ENCODE measurements around the gene CFH. TPM values are rescaled to one million over a fixed set of nuclear protein-coding genes. Genes with fewer than 3 reads are reported as not detected.
"Not testable (repeated sequence)": the region's sequence is repeated elsewhere in the genome, so short reads cannot be mapped to it uniquely, and the experiment has no call there.

The CFH gene
- polyA plus RNA-seq = 10 to 100 TPM in 2 of 3 donors, 1 to 10 TPM in 1; 6.4 to 37.7 (median 31.3) TPM

DNA sequence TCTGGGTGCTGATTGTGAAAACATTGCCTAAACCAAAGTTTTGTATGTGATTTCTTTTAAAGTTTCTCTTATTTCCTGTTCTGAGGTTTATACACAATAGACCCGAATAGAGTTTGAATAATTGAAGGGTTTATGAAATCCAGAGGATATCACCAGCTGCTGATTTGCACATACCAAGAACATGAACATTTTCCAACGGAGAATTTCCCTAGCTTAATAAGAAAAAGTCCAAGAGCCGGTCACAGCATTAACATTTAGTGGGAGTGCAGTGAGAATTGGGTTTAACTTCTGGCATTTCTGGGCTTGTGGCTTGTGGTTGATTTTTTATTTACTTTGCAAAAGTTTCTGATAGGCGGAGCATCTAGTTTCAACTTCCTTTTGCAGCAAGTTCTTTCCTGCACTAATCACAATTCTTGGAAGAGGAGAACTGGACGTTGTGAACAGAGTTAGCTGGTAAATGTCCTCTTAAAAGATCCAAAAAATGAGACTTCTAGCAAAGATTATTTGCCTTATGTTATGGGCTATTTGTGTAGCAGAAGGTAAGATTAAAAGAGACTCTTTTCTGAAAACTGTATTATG lies at the start of gene CFH:
Gene CFH, plus strand, starts transcription at position 407 of the 579 bp plus-strand sequence. Its CDS starts 75 bp downstream, at position 482.
- no peak within 1 kb of the TSS for H3K27ac ChIP-seq (ENCODE audit: low read depth, low read length)
- whole genome bisulfite sequencing, 3 donors = 2 to 28% (median 4%) methylated on average over 5 of the region's 5 CpGs

DNA sequence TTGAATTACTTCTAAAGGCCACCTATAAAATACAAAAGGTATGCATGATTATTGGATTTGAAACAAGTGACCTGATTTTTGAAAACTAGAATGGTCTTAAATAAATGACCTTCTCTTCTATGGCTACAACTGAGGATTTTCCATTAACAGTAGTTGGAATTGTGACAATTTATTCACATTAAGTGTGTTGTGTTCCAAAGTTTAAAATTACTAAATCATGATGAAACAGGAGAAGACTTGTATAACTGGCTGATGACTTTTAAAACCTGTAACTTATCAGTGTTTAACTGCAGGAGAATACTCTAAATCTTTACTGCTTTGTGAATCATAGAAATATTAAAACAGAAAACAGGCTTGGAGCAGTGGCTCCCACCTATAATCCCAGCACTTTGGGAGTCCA lies 48.2 kb upstream of the CFH start:
- H3K27ac ChIP-seq (ENCODE audit: low read depth, low read length) = no peak overlapping the region

DNA sequence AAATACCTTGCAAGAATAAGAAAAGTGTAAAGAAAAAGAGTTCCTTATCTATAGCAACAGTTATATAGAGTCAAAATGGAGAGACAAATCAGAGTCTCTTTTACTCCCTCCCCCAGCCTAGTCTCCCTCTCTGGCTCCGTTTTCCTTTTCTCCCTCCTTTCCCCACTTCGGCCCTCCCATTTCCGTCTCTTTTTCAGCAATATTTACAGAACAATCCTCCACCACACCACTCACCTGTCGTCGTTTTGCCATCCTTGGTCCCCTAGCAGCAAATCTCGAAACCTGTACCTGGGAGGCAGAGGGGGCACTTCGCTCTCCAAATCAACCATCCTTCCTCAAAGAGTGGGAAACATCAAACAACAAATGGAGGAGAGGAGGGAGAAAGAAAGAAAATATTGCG lies 43.9 kb upstream of the CFH start:
- H3K27ac ChIP-seq (ENCODE audit: low read depth, low read length) = peak overlapping the region; percentile 9
- 1 to 2% (median 1%) methylated on average over 8 of the region's 8 CpGs for WGBS, 3 donors

DNA sequence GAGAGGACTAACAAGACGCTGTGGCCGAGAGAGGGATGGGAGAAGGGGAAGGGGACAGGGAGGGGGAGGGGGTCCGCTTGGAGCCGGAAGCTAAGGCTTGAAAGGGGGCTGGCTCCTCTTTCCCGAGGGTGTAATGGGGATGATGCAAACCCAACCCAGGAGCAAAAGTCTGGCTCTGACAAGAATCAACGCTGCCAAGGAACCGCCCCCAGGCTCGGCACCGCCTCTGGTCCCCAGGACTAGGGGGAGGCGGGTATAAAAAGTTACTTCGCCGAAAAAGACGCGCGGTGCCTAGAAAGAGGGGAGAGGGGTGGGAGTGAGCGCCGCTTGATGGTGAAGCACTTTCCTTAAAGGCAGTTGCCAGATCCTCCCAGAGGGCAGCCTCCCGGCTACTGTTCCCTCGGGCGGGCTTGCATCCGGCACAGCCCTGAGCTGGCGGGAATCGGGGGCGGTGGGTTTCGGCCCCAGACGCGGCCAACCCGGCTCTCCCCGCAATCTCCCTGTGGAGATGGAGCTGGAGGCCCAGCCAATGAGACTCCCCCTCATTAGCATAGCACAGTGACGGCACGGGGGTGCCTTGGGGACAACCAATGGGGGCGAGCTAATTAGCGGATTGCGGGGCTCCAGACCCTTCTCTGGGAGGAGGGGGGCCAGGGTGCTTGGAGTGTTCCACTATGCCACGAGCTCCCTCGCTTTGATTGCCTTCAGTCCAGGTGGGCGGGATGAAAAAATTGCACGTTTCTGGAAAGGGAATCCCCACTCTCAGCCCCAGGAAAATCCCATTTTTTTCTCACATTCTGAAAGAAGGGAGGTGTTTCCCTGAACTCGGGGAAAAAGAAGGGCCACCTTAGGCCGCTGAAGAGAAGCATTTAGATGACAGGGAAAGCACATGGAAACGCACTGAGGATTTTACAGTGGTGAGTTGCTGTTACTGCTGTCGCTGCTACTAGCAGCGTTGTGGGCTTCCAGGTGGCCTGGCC lies 43.2 kb upstream of the CFH start, which contains the start of gene KCNT2:
Gene KCNT2, minus strand, starts transcription at position 51 of the 980 bp plus-strand sequence. CDS start 131 bp downstream, outside the sequence.
- peak within 1 kb of the TSS; percentile 9 for H3K27ac ChIP-seq (ENCODE audit: low read depth, low read length)
- WGBS, 3 donors = 1 to 2% (median 1%) methylated on average over 43 of the region's 43 CpGs

DNA sequence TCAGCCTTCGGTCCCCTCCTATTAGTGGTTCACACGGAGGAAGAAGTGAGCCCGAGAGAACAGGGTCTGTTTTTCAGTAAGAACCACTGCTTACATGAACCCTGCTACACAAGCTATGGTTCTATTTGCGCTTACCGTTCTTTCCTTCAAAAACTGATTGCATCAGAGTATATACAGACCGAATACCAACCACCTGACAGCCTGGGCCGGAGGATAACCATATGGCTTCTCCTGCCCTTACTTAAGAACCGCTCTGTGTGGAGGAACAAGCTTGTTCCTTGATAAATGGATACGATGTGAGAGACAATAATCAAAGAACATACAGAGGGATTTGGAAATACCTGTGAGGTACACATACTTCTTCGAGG lies 42.5 kb upstream of the CFH start:
- 34 to 41% (median 35%) methylated on average over 10 of the region's 10 CpGs for WGBS, 3 donors
- H3K27ac ChIP-seq (ENCODE audit: low read depth, low read length) = no peak overlapping the region

DNA sequence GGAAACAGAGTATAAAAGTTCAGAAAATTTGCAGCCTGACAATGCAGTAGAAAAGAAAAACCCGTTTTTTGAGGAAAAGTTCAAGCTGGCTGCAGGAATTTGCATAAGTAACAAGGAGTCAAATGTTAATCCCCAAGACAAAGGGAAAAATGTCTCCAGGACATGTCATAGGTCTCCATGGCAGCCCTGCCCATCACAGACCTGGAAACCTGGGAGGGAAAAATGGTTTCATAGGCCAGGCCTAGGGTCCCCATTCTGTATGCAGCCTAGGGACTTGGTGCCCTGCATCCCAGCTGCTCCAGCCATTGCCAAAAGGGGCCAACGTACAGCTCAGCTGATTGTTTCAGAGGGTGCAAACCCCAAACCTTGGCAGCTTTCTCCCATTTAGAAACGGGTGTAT lies 40.0 kb upstream of the CFH start:
- 75 to 82% (median 78%) methylated on average over 3 of the region's 3 CpGs for WGBS, 3 donors
- no peak overlapping the region for H3K27ac ChIP-seq (ENCODE audit: low read depth, low read length)

DNA sequence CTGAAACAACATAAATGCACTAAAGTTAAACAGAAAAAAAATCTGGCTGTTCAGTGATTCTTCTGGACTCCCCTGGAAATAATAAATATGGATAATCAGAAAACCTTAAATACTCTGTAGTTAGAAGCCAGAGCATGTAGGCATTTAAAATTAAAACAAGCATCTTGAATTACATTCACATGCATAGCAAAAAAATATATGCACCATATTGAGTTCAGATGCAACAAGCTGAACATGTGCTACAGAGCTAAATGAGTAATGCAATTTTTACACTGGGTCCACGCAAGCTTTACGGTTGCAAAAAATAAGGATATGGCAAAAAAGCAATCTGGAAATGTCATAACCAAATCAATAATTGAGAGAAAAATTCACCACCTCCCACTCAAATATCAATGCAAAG lies 32.1 kb upstream of the CFH start:
- H3K27ac ChIP-seq (ENCODE audit: low read depth, low read length) = no peak overlapping the region
- WGBS, 3 donors = 63 to 99% (median 95%) methylated on average over 2 of the region's 2 CpGs

DNA sequence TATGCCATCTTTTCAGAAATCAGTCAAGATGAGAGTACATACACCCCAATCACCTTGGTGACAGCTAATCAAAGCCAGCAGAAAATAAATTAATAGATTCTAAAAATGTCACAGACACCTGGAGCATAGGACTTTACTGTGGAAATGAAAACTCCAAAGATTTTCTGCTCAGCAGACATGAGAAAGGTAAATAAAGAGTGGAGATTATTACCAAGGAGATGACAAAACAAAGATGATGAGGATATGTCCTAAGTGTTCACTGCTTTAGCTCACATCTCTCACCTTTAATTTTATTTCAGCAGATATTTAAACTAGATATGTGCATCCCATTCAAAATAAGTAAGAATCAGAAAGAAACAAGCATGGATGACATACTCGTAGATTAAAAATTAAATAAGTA lies 28.8 kb upstream of the CFH start:
- WGBS, 3 donors = 67 to 93% (median 91%) methylated on average over 1 of the region's 1 CpG
- no peak overlapping the region for H3K27ac ChIP-seq (ENCODE audit: low read depth, low read length)

DNA sequence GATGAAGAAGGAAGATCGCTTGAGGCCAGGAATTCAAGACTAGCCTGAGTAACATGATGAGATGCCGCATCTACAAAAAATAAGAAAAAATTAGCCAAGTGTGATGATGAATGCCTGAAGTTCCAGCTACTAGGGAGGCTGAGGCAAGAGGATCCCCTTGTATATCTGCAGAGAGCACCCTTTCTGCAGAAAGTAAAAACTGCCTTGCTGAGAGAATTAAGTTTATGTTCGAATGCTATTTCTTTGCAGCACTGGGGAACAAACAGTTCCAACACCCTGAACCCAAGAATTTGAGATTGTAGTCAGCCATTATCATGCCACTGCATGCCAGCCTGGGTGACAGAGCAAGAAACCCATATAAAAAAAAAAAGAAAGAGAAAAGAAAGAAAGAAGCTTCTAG lies 23.0 kb upstream of the CFH start:
- H3K27ac ChIP-seq (ENCODE audit: low read depth, low read length) = no peak overlapping the region
- 91 to 96% (median 95%) methylated on average over 3 of the region's 3 CpGs for WGBS, 3 donors

DNA sequence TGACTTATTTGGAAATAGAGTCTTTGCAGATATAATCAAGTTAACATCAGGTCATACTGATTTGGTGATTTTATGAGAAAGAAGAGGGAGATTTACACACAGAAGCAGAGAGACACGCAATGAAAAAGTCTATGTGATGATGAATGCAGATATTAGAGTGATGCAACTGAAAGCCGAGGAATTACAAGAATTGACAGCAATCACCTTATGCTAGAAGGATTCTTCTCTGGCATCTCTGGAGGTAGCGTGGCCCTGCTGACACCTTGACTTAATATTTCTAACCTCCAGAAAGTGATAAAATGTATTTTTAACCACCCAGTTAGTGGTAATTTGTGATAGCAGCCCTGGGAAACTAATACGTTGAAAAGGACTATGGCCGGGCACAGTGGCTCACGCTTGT lies 14.2 kb upstream of the CFH start:
- no peak overlapping the region for H3K27ac ChIP-seq (ENCODE audit: low read depth, low read length)
- 91 to 95% (median 94%) methylated on average over 6 of the region's 6 CpGs for WGBS, 3 donors

DNA sequence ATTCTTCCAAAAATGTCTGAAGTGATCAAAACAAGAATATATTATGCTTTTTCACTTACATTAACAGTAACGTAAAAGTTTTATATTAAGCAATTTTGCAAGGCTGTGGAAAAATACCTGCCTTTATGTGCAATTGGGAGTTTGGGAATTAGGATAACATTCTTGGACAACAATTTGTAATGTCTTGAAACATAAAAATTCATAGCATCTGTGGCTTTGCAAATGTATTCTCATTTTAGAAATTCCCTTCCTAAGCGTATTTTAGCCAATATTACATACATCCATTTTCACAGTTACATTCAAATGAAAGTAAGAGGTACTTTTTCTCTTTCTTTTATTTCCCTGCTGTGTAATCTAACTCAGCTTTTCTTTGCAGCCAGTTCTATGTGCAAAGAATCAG lies 13.4 kb upstream of the CFH start:
- H3K27ac ChIP-seq (ENCODE audit: low read depth, low read length) = no peak overlapping the region
- WGBS, 3 donors = 77 to 88% (median 85%) methylated on average over 2 of the region's 2 CpGs

DNA sequence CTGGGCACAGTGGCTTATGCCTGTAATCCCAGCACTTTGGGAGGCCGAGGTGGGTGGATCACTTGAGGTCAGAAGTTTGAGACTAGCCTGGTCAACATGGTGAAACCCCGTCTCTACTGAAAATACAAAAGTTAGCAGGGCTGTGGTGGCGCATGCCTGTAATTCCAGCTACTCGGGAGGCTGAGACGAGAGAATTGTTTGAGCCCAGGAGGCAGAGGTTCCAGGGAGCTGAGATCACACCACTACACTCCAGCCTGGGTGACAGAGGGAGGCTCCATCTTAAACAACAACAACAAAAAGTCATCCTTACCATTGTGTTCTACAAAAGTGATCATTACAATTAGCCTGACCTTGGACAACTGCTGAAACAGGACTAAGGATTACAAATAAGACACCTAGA lies 12.6 kb upstream of the CFH start:
- H3K27ac ChIP-seq (ENCODE audit: low read depth, low read length) = not testable (repeated sequence)
- 69 to 90% (median 88%) methylated on average over 5 of the region's 5 CpGs for WGBS, 3 donors

DNA sequence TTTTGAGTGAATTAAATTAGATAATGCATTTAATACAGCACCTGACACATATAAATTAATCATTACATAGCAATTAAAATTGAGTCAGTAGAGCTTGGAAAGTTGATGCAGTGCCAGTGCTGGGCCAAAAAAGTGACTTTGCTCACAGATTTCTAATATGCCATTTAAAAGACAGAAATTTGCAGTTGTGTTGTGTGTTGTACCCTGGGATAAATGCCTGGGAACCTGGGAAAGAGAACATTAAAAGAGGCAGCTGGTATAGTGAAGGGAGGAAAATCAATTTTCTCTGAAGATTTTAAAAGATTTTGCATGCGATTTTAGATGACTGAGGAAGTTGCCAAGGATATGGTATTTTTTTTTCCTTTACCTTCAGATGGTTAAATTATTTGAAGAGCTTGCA lies 10.9 kb upstream of the CFH start:
- H3K27ac ChIP-seq (ENCODE audit: low read depth, low read length) = no peak overlapping the region
- 41 to 87% (median 82%) methylated on average over 1 of the region's 1 CpG for WGBS, 3 donors

DNA sequence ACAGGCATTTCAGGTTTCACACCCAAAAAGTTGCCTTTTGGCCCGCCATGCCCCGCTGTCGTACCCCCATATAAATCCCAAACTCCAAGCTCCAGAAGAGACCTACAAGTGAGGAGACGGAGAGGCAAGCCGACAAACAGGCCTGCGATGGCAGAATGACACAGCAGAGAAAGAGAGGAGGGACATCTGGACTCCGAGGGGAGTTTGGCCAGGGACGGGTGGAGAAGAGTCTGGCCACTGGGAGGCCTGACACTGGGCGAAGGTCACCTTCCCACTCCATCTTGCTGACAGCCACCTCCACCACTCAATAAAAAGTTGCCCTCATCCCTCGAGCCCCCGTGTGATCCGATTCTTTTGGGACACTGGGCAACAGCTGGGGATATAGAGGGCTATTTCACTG lies 1.9 kb upstream of the CFH start:
- H3K27ac ChIP-seq (ENCODE audit: low read depth, low read length) = no peak overlapping the region
- WGBS, 3 donors = 81 to 95% (median 89%) methylated on average over 12 of the region's 12 CpGs

DNA sequence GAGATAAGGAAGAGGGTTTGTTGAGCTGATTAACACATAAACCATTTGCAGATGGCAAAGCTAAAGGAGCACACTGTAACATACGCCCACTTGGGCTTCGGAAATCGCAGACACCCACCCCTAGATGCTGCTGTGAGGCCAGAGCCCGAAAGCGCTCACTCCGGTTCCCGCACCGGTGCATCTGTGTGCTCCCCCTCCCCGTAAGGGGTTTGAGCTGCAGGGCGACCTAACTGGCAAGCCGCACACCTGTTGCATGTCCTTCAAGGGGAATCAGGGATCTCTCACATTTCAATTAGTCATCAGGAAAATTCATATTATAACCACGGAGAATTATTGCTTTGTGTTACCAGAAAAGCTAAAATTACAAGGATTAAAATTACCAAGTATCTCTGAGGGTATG lies 1.4 kb upstream of the CFH start:
- 74 to 92% (median 91%) methylated on average over 12 of the region's 12 CpGs for WGBS, 3 donors
- H3K27ac ChIP-seq (ENCODE audit: low read depth, low read length) = no peak overlapping the region

DNA sequence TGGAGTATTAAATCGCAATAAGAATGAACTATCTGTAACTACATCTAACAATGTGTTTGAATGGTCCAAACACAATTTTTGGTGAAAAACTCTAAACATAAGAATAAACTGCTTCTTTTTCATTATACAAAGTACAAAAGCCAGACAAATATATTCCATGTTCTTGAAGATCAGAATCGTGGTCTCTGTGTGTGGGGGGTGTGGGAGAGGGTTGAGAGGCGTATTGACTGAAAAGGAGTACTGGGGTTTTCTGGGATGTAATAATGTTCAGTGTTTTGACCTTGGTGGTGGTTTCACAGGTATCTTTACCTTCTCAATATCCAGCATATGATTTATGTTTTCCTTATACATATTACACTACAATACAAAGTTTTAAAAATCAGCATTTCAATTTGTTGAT lies 764 bp upstream of the CFH start:
- H3K27ac ChIP-seq (ENCODE audit: low read depth, low read length) = no peak overlapping the region
- 69 to 84% (median 72%) methylated on average over 3 of the region's 3 CpGs for WGBS, 3 donors

DNA sequence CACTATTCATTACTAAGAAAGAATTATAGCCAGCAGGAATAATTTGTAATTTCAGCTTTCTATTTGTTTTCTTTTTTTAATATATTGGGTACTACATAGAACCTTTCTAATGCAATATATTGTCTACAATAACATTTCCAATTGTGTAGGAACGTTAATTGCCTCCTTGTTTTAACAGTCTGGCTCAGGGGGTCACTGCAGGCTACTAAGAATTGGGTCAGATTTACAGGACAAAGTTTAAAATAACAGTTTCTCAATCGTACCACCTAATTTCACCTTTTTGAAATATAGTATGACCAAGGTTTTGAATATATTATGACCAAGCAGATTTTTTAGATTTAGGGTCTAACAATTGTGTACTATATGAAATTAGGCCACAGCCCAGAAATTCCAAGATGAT lies 2.4 kb downstream of the CFH start:
- H3K27ac ChIP-seq (ENCODE audit: low read depth, low read length) = no peak overlapping the region

DNA sequence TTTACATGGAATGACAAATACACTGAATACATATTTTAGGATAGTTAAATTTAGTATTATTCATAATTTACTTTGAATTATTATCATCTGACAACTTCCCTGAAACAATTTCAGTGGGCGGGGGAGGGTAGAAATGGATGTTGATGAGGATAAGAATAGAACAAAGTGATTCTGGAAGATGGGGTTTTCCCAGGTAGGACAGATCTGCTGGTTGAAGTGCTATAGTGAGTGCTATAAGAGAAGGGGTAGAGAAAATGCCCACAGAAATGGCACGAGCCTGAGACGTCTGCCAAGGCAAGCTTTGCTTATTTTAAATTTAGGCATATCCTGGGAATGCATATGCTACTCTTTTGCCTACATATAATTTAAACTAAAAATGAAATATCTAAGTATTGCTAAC lies 3.2 kb downstream of the CFH start:
- 79 to 88% (median 86%) methylated on average over 3 of the region's 3 CpGs for whole genome bisulfite sequencing, 3 donors
- no peak overlapping the region for H3K27ac ChIP-seq (ENCODE audit: low read depth, low read length)

More for the DNA sequence above, 2.4 kb downstream of the CFH start:
- 31 to 70% (median 40%) methylated on average over 2 of the region's 2 CpGs for WGBS, 3 donors

DNA sequence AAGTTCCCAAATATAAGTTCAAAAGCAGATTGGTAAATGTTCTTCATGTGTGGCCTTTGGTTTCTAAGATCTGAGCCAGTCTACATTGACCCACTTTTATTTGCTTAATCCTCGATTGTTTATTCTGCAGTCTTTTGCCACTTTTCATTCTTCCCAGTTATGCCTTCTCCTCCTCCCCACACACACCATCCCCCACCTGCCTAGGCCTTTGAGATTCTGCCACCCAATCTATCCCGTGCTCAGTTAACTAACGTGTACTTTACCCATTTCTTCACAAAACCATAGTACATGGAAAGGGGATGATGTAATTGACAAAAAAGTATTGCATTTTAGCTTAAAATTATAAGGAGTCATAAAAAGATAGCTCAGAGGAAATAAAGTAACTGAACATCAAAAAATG lies 3.7 kb downstream of the CFH start:
- 65 to 82% (median 81%) methylated on average over 3 of the region's 3 CpGs for WGBS, 3 donors
- H3K27ac ChIP-seq (ENCODE audit: low read depth, low read length) = no peak overlapping the region

DNA sequence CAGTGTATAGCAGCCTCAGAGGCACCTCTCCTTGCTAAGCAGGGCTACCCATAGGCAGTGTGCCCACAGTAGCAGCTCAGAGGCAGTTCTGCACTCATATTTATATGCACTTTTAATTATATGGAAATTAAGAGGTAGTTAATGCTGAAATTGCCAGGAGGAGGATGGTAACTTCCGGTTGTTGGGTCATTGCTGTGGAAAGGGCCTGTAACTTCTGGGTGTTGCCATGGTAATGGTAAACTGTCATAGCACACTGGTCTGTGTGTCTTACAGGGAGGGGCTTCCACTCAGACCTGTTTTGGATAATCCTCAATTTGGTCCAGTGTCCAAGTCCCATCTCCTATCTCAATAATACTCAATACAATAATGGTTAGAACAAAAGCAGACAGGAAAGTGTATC lies 7.6 kb downstream of the CFH start:
- 58 to 80% (median 76%) methylated on average over 1 of the region's 1 CpG for WGBS, 3 donors
- H3K27ac ChIP-seq (ENCODE audit: low read depth, low read length) = no peak overlapping the region

All from adipose tissue (tissue), 3 donors.